ENCODE data around the gene EYA2. TPM values are rescaled to one million over a fixed set of nuclear protein-coding genes. Genes with fewer than 3 reads are reported as not detected.

Gene EYA2
- total and polyA plus RNA-seq, 4 donors: 1.6 to 4.4 (median 2.1) TPM

DNA sequence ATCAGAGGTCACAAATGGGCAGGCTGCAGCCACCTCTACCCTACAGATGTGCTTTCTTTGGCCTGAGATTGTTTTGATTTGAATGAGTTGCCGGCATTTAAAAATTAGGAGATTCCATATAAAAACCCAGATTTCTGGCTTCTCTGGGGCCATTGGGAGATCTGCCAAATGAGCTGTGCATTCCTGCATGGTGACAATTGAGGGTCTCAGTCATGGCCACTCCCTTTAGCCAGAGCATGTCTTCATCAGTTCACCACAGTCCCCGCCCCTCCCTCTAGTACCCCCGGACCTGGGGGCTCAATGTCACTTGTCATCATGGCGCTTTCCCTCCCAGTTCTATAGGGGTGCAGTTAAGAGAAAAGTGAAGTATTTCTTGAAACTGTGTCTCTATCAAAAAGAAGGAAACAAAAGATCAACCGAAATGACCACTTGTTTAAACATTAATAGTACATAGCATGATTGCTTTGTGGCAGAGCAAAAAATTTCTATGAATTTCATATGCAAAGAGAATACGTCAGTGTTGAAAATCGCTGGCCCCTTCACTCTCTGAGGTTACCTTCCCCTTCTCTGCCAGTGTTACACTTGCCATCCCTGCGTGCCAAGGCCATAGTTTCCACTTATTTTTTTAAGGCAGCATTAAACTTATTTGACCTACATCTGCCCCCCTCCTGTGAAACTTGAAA is 21.1 kb downstream of the EYA2 start:
- Histone ChIP-seq H3K9me3 (ENCODE audit: control insufficient read depth in 4 of 4, insufficient read depth in 3 of 4, low read length in 3 of 4) (peaks cover 0 to 9% (median 5%) of the 10 kb centered on the region in 4 donors), H3K27me3 (ENCODE audit: control insufficient read depth in 3 of 3, insufficient read depth in 3 of 3, low read length in 2 of 3) (peaks cover 0 to 3% (median 0%) of the 10 kb centered on the region in 3 donors), H3K4me1 (ENCODE audit: control insufficient read depth in 5 of 5, insufficient read depth in 5 of 5, low read length in 5 of 5) (peaks cover 0 to 21% (median 0%) of the 10 kb centered on the region in 5 donors), H3K27ac (ENCODE audit: low read depth in 1 of 2, low read length in 1 of 2) (no peak overlapping the region), H3K4me3 (no peak overlapping the region), H3K36me3 (ENCODE audit: control insufficient read depth in 4 of 4, insufficient read depth in 4 of 4, low read length in 4 of 4) (no peaks in the 10 kb centered on the region), H3K9ac (ENCODE audit: insufficient read depth in 1 of 2, low read length in 2 of 2) (no peak overlapping the region)
- DNase-seq: peak; percentile 68 to 74 (median 68)
- ATAC-seq (ENCODE audit: insufficient read depth, low FRiP score): no peak
- 72 to 84% methylated on average over 8 of the region's 8 CpGs for WGBS, 2 donors
- TF ChIP-seq, protein P1, sequence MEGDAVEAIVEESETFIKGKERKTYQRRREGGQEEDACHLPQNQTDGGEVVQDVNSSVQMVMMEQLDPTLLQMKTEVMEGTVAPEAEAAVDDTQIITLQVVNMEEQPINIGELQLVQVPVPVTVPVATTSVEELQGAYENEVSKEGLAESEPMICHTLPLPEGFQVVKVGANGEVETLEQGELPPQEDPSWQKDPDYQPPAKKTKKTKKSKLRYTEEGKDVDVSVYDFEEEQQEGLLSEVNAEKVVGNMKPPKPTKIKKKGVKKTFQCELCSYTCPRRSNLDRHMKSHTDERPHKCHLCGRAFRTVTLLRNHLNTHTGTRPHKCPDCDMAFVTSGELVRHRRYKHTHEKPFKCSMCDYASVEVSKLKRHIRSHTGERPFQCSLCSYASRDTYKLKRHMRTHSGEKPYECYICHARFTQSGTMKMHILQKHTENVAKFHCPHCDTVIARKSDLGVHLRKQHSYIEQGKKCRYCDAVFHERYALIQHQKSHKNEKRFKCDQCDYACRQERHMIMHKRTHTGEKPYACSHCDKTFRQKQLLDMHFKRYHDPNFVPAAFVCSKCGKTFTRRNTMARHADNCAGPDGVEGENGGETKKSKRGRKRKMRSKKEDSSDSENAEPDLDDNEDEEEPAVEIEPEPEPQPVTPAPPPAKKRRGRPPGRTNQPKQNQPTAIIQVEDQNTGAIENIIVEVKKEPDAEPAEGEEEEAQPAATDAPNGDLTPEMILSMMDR (IDR thresholded peaks at IDR 0.05; ENCODE audit: control extremely low read depth, extremely low read depth): no peak

DNA sequence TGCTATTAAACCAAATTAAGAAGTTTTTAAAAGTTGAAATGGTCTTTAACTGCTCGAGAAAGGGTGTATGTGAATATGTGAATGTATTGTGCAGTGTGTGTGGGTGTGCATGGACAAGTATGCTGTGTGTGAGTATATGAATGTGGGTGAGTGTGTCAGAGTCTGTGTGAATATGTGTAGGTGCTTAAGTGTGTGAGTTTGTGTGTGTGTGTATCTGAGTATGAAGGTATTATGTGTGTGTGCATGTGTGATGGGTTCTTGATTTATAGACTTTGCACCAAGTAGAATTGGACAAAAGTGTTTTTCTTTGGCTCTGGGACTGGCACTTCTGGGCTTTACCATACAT is 21.6 kb downstream of the EYA2 start:
- H3K9me3 ChIP-seq (ENCODE audit: control insufficient read depth in 4 of 4, insufficient read depth in 3 of 4, low read length in 3 of 4): peaks cover 0 to 9% (median 5%) of the 10 kb centered on the region in 4 donors
- ATAC-seq (ENCODE audit: insufficient read depth, low FRiP score) (no peak), DNase-seq (no peak)
- TF ChIP-seq, protein P1 (IDR thresholded peaks at IDR 0.05; ENCODE audit: control extremely low read depth, extremely low read depth): no peak
- H3K27me3 ChIP-seq (ENCODE audit: control insufficient read depth in 3 of 3, insufficient read depth in 3 of 3, low read length in 2 of 3): no peaks in the 10 kb centered on the region
- peaks cover 0 to 21% (median 0%) of the 10 kb centered on the region in 5 donors for H3K4me1 ChIP-seq (ENCODE audit: control insufficient read depth in 5 of 5, insufficient read depth in 5 of 5, low read length in 5 of 5)
- no peaks in the 10 kb centered on the region for H3K36me3 ChIP-seq (ENCODE audit: control insufficient read depth in 4 of 4, insufficient read depth in 4 of 4, low read length in 4 of 4)
- no peak overlapping the region for H3K27ac ChIP-seq (ENCODE audit: low read depth in 1 of 2, low read length in 1 of 2)
- no peak overlapping the region for H3K4me3 ChIP-seq
- no peak overlapping the region for H3K9ac ChIP-seq (ENCODE audit: insufficient read depth in 1 of 2, low read length in 2 of 2)
- 36 to 54% methylated on average over 1 of the region's 1 CpG for WGBS, 2 donors

DNA sequence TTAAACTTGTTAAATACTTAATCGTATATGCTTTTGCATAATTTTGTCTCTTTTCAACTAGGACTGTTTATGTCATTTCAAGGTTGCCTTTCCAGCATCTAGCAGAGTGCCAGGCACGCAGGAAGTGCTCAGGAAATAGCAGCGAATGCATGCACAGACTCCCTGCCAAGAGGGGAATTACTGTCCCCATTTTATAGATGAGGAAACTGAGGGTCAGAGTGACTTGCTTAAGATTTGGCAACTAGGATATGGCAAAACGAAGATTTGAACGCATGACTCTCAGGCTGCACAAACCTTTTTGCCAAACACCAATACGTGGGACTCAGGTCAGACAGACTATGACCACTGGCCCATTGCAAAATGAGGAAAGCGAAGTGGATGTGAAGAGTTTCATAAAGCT is 22.5 kb downstream of the EYA2 start:
- peaks cover 0 to 21% (median 0%) of the 10 kb centered on the region in 5 donors for H3K4me1 ChIP-seq (ENCODE audit: control insufficient read depth in 5 of 5, insufficient read depth in 5 of 5, low read length in 5 of 5)
- DNase-seq (no peak), ATAC-seq (ENCODE audit: insufficient read depth, low FRiP score) (no peak)
- H3K27me3 ChIP-seq (ENCODE audit: control insufficient read depth in 3 of 3, insufficient read depth in 3 of 3, low read length in 2 of 3): no peaks in the 10 kb centered on the region
- H3K9me3 ChIP-seq (ENCODE audit: control insufficient read depth in 4 of 4, insufficient read depth in 3 of 4, low read length in 3 of 4): peaks cover 0 to 7% (median 5%) of the 10 kb centered on the region in 4 donors
- H3K9ac ChIP-seq (ENCODE audit: insufficient read depth in 1 of 2, low read length in 2 of 2): no peak overlapping the region
- WGBS, 2 donors: 74 to 79% methylated on average over 7 of the region's 7 CpGs
- TF ChIP-seq, protein P1 (IDR thresholded peaks at IDR 0.05; ENCODE audit: control extremely low read depth, extremely low read depth): no peak
- no peaks in the 10 kb centered on the region for H3K36me3 ChIP-seq (ENCODE audit: control insufficient read depth in 4 of 4, insufficient read depth in 4 of 4, low read length in 4 of 4)
- no peak overlapping the region for H3K4me3 ChIP-seq
- H3K27ac ChIP-seq (ENCODE audit: low read depth in 1 of 2, low read length in 1 of 2): no peak overlapping the region
